GM18526 (cell line): ENCODE data around the gene HEATR5A.

Experiments
- POLR2A ChIP-seq: IDR thresholded peaks from 3 replicates; pipeline ENCODE4 v1.6.1; 2011; ENCODE audit not compliant: insufficient read length; ENCODE audit errors: extremely low read depth

HEATR5A gene

DNA sequence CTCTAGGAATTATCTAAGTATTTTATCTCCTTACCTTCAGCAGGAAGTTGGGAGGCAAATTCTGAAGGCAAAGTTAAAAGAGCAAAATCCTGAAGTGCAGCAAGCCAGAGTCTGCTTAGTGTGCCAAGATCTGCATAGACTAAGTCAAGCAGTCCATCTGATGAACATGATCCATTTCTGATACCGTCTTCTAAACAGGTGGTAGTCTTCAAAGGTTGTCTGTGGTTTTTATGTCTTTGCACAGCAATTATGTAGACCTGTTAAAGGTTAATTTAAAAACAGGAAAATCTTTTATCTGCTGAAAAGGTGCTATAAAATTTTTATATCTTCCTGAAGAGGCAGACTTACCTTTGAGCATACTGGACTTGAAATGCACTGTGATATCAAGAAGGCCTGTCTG is 107.4 kb downstream of the HEATR5A start:
- no peak for TF ChIP-seq POLR2A

DNA sequence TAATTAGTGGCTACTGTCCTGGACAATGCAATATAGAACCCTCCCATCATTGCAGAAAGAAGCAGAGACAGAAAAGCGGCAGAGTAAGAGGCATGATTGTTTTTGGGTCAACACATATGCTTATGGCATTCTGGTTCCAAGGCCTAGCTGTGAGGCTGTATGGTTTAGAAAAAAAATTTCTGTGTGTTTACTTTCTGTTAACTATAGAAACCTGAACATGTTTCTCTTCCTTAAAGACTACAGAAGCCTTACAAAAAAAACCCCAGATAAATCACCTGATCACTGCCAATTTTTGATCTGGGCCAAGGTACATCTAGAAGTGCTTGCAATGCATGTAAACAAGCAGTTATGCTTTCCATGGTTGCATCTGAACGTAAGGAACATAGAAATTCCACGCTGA is 112.7 kb downstream of the HEATR5A start:
- no peak for TF ChIP-seq POLR2A

DNA sequence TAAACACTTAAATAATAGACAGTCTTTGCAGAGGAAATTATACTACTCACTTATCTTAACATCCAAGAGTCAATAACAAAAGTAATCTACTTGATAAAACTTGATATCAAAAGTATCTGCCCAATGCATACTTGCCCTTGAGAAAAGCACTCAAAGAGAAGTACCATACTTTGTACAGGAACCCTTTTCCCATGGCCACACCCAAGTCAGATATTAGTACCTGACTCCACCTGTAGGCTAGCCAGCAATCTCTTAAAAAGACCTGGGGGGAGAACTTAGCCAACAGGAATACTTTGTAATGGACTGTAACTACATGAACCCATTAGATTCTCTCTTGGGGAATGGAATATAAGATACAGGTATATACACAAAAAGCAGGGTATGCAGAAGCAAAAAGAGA is 113.2 kb downstream of the HEATR5A start:
- no peak for TF ChIP-seq POLR2A

DNA sequence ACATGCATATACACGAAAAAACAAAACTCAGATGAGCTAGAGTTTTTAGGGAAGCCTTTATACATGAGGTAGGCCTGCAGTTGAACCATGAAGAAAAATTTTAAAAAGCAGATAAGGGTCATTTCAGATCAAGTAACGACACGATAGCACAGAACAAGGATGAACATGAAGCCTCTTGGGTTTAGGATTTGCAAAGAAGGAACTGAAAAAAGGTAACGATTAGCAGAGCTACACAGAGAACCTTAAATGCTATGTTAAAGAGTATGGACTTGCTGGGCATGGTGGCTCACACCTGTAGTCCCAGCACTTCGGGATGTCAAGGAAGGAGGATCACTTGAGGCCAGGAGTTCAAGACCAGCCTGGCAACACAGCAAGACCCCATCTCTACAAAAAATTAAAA is 116.7 kb downstream of the HEATR5A start:
- TF ChIP-seq POLR2A = no peak

DNA sequence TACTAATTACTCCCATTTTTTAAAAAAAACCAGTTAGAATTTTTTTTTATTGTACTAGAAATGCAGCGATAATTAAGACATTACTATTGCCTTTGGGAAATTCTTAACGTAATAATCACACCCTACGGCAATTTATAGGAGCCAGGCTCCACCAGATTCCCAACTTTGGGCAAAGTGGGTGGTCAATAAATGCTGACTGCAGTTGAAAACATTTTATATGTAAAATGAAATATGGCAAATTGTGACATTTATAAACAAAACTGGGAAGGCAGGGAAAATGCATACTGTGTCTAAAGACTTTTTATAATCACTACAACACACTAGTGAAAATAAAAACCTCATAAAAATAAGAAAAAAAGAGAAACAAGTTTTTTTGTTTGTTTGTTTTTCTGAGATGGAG is 119.5 kb downstream of the HEATR5A start:
- no peak for TF ChIP-seq POLR2A

DNA sequence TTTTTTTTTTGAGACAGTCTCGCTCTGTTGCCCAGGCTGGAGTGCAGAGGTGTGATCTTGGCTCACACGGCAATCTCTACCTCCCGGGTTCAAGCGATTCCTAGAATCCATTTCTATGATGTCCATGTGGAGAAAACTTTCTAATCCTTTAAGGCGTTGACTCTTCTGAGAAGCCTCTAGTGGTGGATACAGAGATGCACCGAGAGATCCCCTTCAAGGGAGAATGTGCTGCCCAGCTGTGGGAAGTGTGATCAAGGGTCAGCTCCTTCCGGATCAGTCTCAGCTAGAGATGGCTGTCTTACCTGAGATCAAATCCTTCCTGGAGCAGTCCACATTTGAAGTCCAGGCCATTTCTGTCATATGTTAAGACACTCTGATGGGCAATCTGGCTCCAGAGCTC is 120.1 kb downstream of the HEATR5A start:
- TF ChIP-seq POLR2A = no peak

DNA sequence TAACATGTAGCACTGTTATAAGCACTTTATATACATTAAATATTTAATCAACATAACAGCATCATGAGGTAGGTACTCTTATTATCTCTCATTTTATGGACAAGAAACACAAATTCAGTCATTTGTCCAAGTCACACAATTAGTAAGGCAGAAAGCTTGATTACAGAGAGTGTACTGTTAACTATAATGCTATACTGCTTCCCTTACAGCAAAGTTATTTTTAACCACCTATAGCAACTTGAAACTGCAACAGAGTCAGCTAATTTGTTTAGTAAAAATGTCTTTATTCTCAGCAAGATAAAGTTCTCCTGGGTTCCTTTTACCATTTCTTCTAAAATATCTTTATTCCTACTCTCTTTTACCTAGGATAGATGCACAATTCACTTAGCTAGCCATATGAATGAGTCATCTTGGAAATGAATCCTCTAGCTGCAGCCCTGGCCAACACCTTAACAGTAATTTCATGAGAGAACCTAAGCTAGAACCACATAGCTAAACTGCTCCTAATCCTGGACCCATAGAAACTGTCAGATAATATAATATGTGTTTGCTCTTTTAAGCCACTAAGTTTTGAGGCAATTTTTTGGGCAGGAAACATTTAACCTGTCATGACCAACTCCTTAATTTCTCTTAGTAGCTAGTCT is 122.5 kb downstream of the HEATR5A start:
- no peak for TF ChIP-seq POLR2A

DNA sequence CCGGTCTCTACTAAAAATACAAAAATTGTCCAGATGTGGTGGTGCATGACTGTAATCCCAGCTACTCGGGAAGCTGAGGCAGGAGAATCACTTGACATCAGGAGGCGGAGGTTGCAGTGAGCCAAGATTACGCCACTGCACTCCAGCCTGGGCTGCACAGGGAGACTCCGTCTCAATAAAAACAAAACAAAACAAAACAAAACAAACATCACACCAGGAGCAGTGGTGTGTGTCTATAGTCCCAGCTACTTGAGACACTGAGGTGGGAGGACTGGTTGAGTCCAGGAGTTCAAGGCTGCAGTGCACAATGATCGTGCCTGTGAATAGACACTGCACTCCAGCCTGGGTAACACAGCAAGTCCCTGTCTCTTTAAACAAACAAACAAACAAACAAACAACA is 123.2 kb downstream of the HEATR5A start:
- TF ChIP-seq POLR2A = no peak

DNA sequence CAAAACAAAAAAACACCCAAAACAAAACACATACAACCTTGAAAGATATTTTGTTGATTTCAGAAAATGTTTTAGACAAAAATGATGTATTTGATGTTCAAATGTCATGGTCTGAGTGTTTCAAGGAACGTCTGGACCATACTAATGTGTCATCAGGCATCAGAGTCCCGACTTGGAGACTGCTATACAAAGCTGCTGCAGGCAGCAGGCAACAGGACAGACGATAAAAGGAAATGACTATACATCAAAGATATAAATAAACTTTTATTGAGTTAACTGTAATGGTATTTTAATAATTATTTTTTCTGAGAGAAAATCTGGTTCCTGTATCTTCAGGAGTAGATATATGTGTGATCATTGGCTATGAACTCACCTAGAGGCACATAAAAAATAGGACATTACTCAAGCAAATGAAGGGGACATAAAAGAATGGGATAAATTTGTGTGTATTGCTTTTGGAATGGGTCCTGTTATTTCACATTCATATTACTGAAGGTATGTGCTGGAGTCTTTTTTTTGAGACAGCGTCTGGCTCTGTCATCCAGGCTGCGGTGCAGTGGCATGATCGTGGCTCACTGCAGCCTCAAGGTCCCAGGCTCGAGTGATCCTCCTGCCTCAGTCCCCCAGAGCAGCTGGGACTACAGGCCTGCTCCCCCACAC is 125.5 kb downstream of the HEATR5A start:
- TF ChIP-seq POLR2A = no peak

DNA sequence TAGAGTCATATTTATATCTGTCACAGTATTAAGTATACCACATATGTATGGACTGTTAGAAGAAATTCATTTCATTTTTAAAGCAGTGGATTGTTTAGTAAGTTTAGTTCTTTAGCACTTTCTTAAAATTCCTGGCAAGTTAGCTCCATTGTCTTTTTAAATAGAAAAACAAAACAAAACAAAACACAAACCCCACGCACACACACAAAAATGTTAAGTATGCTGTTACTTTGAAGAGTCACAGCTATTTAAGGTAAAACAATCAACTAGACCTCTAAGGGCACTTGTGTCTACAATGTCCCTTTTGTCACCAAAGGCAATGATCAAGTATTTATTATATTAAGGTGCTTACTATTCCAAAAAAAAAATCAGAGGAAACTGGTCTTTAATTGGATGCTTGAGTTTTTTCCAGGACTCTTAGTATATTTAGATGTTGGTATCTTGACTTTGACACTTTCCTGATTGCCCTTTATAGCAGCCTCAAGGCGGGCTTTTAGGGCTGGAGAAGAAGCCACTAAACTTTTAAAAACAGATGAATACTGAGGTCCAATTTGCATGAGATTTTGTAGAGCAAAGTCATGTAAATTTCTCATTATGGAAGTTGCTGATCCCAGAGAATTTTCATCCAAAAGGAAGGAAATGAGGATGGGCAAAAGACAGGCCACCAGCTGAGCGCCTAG is 127.3 kb downstream of the HEATR5A start:
- no peak for TF ChIP-seq POLR2A

DNA sequence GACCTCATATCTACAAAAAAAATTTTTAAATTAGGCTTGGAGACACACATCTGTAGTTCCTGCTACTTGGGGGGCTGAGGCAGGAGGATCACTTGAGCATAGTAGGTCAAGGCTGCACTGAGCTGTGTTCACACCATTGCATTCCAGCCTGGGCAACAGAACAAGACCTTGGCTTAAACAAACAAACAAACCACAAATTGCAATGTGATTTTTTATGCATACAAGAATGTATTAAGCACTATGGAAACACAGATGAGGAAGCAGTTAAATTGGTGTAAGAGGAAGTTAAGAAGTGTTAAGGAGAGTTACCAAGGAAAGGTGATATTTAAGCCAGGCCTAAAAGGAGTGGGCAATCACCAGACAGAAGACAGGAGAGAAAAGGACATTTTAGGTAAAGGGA is 129.1 kb downstream of the HEATR5A start:
- no peak for TF ChIP-seq POLR2A

DNA sequence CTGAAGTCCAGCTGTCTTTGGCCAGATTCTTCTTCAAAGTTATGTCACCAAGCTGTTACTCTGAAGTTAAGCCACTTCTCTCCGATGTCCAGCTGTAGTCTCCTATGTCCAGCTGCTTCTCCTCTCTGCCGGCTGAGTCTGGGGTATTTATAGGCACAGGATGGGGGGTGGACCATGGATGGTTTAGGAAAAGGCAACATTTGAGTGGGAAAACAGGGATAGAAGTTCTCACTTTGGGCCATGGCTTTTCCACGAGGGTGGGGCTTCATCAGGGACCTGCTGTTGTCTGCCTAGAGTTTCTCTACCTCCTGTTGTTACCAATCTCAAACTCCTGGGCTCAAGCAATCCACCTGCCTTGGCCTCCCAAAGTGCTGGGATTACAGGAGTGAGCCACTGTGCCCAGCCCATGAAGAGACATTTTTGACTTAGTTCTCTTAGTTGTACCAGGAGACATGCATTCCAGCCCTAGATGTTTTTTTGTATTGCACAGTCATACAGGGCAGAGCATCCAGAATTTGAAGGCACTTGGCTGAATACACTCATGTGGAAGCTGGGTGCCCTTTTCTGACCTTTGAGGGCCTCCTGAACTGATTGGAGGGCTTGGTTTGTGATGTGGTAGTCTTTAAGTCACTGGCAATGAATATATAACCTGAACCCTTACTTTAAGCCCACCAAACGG is 132.9 kb downstream of the HEATR5A start:
- TF ChIP-seq POLR2A = no peak

DNA sequence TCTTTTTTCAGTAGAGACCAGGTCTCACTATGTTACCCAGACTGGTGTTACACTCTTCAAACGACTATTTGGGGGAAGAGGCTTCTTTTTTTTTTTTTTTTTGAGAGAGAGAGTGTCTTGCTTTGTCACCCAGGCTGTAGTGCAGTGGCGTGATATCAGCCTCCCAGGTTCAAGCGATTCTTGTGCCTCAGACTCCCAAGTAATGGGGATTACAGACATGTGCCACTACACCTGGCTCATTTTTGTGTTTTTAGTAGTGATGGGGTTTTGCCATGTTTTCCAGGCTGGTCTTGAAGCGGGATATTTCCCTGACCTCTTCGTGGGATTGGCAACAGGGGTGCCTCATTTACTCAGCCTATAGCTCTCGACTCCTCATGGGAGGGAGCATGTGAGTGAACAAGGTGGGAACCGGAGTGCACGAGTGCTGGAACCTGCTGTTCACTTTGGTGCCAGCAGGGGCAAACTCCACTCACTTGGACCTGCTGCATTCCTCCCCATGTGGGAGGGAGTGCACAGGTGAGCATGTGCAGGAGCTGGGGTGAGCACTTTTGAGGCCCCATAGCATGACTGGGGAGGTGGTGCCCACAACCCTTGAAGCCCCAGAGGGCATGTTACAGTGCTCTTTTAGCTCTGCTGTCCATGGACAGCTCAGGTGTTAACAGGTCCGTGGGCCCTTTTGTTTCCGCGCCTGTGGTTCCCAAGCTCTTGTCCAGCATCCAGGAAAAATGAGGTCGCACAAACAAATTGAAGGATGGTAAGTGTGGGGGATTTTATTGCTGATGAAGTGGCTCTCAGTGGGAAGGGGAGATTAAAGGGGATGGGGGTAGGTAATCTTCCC is 133.7 kb downstream of the HEATR5A start:
- no peak for TF ChIP-seq POLR2A

DNA sequence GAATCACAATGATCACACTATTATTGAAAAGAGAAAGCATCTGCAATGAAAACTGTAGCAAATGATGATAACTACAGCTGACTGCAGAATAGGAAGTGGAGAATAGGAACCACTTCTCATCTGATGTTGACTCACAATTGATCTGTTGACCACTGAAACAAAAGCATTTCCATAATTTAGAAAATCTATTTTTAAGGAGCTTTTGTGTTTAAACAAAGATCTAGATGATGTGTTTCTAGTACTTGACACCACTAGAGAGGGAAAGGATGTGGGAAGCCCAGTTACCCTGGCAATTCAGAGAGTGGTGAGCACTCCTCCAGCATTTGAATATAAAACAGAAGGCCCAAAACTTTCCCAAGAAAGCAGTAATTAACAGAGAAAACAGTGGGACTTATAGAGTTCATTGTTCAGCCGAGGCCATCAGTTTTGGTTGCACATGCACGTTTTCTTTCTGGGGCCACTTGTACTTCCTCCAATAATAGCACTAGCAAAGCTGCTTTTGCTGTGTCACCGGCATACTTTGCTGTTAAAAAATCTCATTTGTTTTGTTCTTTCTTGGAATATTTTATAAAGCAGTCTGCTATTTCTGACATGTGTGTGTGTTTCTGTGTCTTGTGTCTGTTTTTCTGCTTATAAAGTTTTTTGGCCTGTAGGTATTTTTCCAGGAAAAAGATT is 136.6 kb downstream of the HEATR5A start:
- TF ChIP-seq POLR2A = no peak

DNA sequence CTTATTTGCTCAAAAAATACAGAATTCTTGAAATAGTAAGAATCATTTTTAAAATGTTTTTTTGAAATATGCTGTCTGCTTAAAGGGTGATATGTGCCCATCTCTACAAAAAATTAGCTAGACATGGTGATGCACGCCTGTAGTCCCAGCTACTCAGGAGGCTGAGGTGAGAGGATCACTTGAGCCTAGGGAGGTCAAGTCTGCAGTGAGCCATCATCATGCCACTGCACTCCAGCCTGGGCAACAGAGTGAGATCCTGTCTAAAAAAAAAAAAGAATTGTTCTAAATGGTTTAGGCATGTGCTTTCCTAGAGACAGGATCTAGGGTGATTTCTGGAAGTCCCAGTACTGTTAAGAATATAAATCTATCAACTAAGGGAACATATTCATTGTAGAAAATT is 137.2 kb downstream of the HEATR5A start:
- TF ChIP-seq POLR2A = no peak
